OCI-LY1 (cell line): ENCODE data around the gene MRTO4.

Experiments used
- EZH2 ChIP-seq: fragments of 200-600 bp; sonication (generic), shearing (Covaris generic); IDR thresholded peaks from 2 replicates; pipeline ENCODE4 v1.8.0; 2017; ENCODE audit warnings: borderline replicate concordance, mixed run types, mild to moderate bottlenecking, antibody characterized with exemption, low read length, moderate library complexity, mixed read lengths
- TF ChIP-seq, protein P1 (sequence below): fragments of 200-600 bp; sonication (generic), shearing (Covaris generic); IDR thresholded peaks from 2 replicates; pipeline ENCODE4 v1.5.1; 2017; ENCODE audit warnings: mild to moderate bottlenecking, antibody characterized with exemption, low read length, moderate library complexity, mixed read lengths

DNA sequence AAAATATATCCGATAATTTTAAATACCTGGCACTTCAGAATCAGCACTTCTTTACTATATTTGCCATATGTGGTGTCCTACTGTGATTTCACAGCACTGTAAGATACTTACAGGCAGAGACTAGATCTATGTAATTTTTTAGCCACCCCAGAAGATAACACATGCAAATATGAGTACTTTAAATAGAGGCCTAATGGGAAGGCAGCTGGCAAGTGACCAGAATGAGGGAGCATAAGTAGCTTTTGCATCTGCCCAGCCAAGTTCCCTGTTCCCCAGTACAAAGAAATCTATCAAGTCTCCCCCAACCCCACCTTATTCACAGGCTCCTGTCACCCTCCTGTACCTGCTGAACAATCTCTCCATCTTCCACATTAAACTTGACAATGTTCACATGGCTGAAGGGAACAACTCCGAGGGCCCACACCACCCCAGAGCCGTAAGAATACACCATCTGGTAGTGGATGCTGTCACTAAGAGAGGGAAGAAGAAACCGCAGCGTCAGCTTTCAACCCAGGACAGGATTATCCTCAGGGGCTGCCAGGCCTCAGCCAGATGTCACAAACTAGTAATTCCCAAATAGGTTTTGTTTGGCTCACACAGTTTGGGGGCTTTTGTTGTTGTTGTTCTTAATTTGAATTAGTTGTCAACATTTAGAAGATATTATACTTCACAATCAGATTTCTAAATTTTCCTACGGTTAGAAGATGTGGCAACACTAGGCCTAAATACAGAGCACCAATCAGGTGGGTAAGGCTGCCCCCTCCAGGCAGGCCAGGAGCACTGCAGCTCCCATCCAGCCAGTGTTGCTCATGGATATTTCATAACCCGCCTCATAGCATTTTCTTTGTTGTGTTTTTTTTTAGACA is 10.7 kb upstream of the MRTO4 start:
- TF ChIP-seq, protein P1, sequence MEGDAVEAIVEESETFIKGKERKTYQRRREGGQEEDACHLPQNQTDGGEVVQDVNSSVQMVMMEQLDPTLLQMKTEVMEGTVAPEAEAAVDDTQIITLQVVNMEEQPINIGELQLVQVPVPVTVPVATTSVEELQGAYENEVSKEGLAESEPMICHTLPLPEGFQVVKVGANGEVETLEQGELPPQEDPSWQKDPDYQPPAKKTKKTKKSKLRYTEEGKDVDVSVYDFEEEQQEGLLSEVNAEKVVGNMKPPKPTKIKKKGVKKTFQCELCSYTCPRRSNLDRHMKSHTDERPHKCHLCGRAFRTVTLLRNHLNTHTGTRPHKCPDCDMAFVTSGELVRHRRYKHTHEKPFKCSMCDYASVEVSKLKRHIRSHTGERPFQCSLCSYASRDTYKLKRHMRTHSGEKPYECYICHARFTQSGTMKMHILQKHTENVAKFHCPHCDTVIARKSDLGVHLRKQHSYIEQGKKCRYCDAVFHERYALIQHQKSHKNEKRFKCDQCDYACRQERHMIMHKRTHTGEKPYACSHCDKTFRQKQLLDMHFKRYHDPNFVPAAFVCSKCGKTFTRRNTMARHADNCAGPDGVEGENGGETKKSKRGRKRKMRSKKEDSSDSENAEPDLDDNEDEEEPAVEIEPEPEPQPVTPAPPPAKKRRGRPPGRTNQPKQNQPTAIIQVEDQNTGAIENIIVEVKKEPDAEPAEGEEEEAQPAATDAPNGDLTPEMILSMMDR = peak; percentile 85
- TF ChIP-seq EZH2 = no peak
